ENCODE results near the gene RAB11A. TPM values are rescaled to one million over a fixed set of nuclear protein-coding genes. Genes with fewer than 3 reads are reported as not detected.

Gene RAB11A
- total RNA-seq, 1 donor from 2014 or later: 317 TPM

DNA sequence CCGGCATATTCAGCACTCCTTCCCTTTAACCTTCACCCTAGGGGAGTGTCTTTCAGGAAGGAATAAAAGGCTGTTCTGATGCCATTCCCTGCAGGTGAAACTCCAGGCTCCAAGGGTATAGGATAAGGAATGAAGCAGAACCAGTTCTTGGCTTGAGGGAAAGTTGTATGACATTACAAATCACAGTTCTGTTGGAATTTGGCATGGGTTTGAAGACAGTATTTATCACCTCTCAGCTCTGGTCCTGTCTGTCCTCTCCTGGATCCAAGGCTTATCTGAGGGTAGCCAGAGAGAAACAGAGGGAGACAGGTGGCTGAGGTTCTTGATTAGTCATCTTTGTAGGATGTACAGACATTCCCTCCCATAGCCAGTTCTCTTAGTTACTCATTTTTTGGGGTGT lies 37.1 kb downstream of the RAB11A start:
- no peaks in the 10 kb centered on the region for H3K27me3 Mint-ChIP-seq (ENCODE audit: unreplicated experiment)
- H3K9me3 Mint-ChIP-seq (ENCODE audit: unreplicated experiment): no peaks in the 10 kb centered on the region
- H3K4me3 Mint-ChIP-seq (ENCODE audit: unreplicated experiment): no peak overlapping the region
- H3K4me1 Mint-ChIP-seq (ENCODE audit: unreplicated experiment): peaks cover 16% of the 10 kb centered on the region
- DNase-seq (ENCODE audit: extremely low spot score, unreplicated experiment): no peak
- TF ChIP-seq, protein P1, sequence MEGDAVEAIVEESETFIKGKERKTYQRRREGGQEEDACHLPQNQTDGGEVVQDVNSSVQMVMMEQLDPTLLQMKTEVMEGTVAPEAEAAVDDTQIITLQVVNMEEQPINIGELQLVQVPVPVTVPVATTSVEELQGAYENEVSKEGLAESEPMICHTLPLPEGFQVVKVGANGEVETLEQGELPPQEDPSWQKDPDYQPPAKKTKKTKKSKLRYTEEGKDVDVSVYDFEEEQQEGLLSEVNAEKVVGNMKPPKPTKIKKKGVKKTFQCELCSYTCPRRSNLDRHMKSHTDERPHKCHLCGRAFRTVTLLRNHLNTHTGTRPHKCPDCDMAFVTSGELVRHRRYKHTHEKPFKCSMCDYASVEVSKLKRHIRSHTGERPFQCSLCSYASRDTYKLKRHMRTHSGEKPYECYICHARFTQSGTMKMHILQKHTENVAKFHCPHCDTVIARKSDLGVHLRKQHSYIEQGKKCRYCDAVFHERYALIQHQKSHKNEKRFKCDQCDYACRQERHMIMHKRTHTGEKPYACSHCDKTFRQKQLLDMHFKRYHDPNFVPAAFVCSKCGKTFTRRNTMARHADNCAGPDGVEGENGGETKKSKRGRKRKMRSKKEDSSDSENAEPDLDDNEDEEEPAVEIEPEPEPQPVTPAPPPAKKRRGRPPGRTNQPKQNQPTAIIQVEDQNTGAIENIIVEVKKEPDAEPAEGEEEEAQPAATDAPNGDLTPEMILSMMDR (IDR thresholded peaks at IDR 0.05): no peak
- H3K36me3 Mint-ChIP-seq (ENCODE audit: unreplicated experiment): peaks cover 40% of the 10 kb centered on the region
- H3K27ac Mint-ChIP-seq (ENCODE audit: unreplicated experiment): no peak overlapping the region

DNA sequence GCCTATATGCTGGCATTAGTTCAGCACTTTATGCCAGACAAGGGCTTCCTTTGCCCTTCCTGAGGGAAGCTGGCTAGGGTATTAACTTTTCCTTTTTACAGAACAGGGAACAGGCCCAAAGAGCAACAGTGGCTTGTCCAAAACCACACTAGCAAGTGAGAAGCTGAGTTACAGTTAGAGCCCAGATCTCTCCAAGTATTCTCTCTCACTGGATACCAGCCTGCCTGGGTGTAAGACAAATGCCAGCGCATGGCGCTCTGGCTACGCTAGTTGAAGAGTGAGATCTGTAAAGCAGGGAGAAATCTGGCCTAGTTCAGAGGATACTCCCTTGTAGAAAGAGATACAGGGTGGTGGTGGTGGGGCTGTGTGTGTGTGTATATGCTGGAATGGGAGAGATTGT lies 38.4 kb downstream of the RAB11A start:
- Mint-ChIP-seq H3K9me3 (ENCODE audit: unreplicated experiment) (no peaks in the 10 kb centered on the region), H3K4me3 (ENCODE audit: unreplicated experiment) (no peak overlapping the region), H3K27me3 (ENCODE audit: unreplicated experiment) (no peaks in the 10 kb centered on the region), H3K36me3 (ENCODE audit: unreplicated experiment) (peaks cover 32% of the 10 kb centered on the region), H3K27ac (ENCODE audit: unreplicated experiment) (no peak overlapping the region), H3K4me1 (ENCODE audit: unreplicated experiment) (peaks cover 12% of the 10 kb centered on the region)
- TF ChIP-seq, protein P1 (IDR thresholded peaks at IDR 0.05): no peak
- no peak for DNase-seq (ENCODE audit: extremely low spot score, unreplicated experiment)

DNA sequence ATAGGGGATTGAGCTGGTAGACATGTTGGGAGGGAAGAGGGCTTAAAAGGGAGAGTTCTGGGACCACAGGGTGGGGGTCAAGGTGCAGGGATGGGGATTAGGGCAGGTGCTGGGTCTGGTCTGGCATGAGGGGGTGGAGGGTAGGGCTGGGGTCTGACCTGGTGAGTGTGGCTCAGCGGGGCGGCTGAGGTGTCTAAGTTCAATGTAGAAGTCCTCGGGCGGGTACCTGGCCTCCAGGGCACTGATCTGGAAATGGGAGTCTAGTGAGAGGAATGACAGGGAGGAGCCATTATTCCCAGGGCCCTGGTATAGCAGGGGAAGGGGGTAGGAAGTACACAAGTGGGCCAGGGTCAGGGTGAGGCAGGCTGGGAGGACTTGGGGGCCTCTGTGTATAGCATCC lies 39.6 kb downstream of the RAB11A start:
- no peaks in the 10 kb centered on the region for H3K27me3 Mint-ChIP-seq (ENCODE audit: unreplicated experiment)
- no peak overlapping the region for H3K4me3 Mint-ChIP-seq (ENCODE audit: unreplicated experiment)
- H3K27ac Mint-ChIP-seq (ENCODE audit: unreplicated experiment): no peak overlapping the region
- no peaks in the 10 kb centered on the region for H3K9me3 Mint-ChIP-seq (ENCODE audit: unreplicated experiment)
- TF ChIP-seq, protein P1 (IDR thresholded peaks at IDR 0.05): no peak
- DNase-seq (ENCODE audit: extremely low spot score, unreplicated experiment): no peak
- peaks cover 27% of the 10 kb centered on the region for H3K36me3 Mint-ChIP-seq (ENCODE audit: unreplicated experiment)
- peaks cover 2% of the 10 kb centered on the region for H3K4me1 Mint-ChIP-seq (ENCODE audit: unreplicated experiment)

DNA sequence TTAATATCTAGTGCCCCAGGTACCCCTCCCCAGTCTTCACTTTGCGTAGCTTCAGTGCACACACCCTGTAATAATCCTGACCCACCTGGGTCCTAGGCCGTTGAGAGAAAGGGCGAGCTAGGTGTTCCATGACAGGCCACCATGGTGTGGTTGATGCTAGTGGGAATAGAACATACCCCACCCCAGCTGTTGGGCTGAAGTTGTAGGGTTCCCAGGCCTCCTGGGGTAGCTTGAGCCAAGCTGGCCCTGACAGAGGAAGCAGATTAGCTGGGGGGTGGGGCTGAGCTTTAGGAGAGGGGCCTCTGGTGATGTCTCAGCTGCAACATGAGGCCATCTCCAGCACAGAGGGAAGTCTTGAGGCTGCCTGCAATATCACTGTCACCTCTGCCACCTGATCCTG lies 40.5 kb downstream of the RAB11A start:
- no peaks in the 10 kb centered on the region for H3K27me3 Mint-ChIP-seq (ENCODE audit: unreplicated experiment)
- DNase-seq (ENCODE audit: extremely low spot score, unreplicated experiment): peak; percentile 68
- H3K9me3 Mint-ChIP-seq (ENCODE audit: unreplicated experiment): no peaks in the 10 kb centered on the region
- no peaks in the 10 kb centered on the region for H3K4me1 Mint-ChIP-seq (ENCODE audit: unreplicated experiment)
- H3K4me3 Mint-ChIP-seq (ENCODE audit: unreplicated experiment): no peak overlapping the region
- H3K36me3 Mint-ChIP-seq (ENCODE audit: unreplicated experiment): peaks cover 22% of the 10 kb centered on the region
- no peak overlapping the region for H3K27ac Mint-ChIP-seq (ENCODE audit: unreplicated experiment)
- TF ChIP-seq, protein P1 (IDR thresholded peaks at IDR 0.05): no peak

DNA sequence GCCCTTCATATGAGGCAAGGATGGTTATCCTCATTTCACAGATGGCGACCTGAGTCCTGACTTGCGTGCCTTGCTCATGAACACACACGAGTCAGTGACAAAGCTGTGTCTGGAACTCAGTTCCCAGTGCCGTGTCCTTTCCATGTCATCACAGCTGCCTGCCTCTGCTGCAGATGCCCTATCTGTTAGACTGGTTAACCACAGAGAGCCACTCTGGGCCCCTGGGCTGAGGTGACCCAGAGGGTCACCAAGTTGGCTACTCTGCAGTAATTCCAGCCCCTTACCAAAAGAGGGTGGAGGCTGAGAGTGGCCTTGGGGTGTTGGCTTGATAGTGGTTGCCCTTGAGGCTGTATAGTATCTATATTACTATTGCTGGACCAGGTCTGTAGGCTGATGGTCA lies 41.0 kb downstream of the RAB11A start:
- no peaks in the 10 kb centered on the region for H3K27me3 Mint-ChIP-seq (ENCODE audit: unreplicated experiment)
- H3K9me3 Mint-ChIP-seq (ENCODE audit: unreplicated experiment): no peaks in the 10 kb centered on the region
- no peaks in the 10 kb centered on the region for H3K4me1 Mint-ChIP-seq (ENCODE audit: unreplicated experiment)
- TF ChIP-seq, protein P1 (IDR thresholded peaks at IDR 0.05): no peak
- DNase-seq (ENCODE audit: extremely low spot score, unreplicated experiment): peak; percentile 57
- peaks cover 18% of the 10 kb centered on the region for H3K36me3 Mint-ChIP-seq (ENCODE audit: unreplicated experiment)
- no peak overlapping the region for H3K4me3 Mint-ChIP-seq (ENCODE audit: unreplicated experiment)
- H3K27ac Mint-ChIP-seq (ENCODE audit: unreplicated experiment): no peak overlapping the region
